ENCODE results near the gene LYPD6B. TPM values are rescaled to one million over a fixed set of nuclear protein-coding genes. Genes with fewer than 3 reads are reported as not detected.

LYPD6B gene
- not detected in 5 replicates for total RNA-seq (2022; extraction: Qiagen RNA extraction)

GRCh38 chr2:149038442-149039212, at the start of gene LYPD6B:
Gene LYPD6B (plus strand): TSS chr2:149038699. CDS start chr2:149130949, 92,250 bp downstream.

Other genes with a start within 250 kb of the LYPD6B start
- gene KIF5C, start 163.5 kb upstream of the LYPD6B start, total RNA-seq (2022; extraction: Qiagen RNA extraction), result 0.30 to 0.77 TPM (median 0.35 TPM) in 5 replicates

Data from A549 treated with Mapracorat at 1 μM for 4 hours (cell line).